Fibroblast of lung (primary cell): ENCODE data around the gene IGSF23.

Source experiments
- EZH2 ChIP-seq: IDR thresholded peaks from 2 replicates; pipeline ENCODE4 v1.5.1; 2012; ENCODE audit warnings: low read length, control low read depth, mild to moderate bottlenecking; ENCODE audit errors: missing control alignments
- TF ChIP-seq, protein P1 (sequence below), 2 donors: IDR thresholded peaks in 1 of 2; conservative IDR thresholded peaks in 1 of 2; 1 replicate in 1 of 2; 2 replicates in 1 of 2; pipeline ENCODE4 v1.5.1; 2011 to 2012; ENCODE audit warnings: low read length in 2 of 2, control low read depth in 1 of 2, inconsistent platforms in 1 of 2, low read depth in 1 of 2, mild to moderate bottlenecking in 1 of 2

GRCh38 chr19:44575116-44575700 is 38.2 kb upstream of the IGSF23 start:
- TF ChIP-seq, protein P1, sequence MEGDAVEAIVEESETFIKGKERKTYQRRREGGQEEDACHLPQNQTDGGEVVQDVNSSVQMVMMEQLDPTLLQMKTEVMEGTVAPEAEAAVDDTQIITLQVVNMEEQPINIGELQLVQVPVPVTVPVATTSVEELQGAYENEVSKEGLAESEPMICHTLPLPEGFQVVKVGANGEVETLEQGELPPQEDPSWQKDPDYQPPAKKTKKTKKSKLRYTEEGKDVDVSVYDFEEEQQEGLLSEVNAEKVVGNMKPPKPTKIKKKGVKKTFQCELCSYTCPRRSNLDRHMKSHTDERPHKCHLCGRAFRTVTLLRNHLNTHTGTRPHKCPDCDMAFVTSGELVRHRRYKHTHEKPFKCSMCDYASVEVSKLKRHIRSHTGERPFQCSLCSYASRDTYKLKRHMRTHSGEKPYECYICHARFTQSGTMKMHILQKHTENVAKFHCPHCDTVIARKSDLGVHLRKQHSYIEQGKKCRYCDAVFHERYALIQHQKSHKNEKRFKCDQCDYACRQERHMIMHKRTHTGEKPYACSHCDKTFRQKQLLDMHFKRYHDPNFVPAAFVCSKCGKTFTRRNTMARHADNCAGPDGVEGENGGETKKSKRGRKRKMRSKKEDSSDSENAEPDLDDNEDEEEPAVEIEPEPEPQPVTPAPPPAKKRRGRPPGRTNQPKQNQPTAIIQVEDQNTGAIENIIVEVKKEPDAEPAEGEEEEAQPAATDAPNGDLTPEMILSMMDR (conservative IDR thresholded peaks at IDR 0.05 in 1 of 2, IDR thresholded peaks at IDR 0.05 in 1 of 2; ENCODE audit: low read depth in 1 of 2, low read length in 2 of 2), result no peak
- TF ChIP-seq EZH2, result no peak
